ENCODE results near the gene LCAT. TPM values are rescaled to one million over a fixed set of nuclear protein-coding genes. Genes with fewer than 3 reads are reported as not detected.

LCAT gene
- total and polyA plus RNA-seq, 4 donors, result 45.7 to 201 (median 113) TPM

DNA sequence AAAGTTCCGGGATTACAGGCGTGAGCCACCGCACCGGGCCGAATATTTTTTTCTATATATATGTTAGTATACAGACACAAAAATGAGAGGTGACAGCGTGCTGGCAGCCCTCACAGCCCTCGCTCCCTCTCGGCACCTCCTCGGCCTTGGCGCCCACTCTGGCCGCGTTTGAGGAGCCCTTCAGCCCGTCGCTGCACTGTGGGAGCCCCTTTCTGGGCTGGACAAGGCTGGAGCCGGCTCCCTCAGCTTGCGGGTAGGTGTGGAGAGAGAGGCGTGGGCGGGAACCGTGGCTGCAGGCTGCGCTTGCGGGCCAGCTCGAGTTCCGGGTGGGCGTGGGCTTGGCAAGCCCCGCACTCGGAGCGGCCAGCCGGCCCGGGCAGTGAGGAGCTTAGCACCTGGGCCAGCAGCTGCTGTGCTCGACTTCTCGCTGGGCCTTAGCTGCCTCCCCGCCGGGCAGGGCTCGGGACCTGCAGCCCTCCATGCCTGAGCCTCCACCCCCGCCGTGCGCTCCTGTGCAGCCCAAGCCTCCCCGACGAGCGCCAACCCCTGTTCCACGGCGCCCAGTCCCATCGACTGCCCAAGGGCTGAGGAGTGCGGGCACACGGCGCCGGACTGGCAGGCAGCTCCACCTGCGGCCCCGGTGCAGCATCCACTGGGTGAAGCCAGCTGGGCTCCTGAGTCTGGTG is 38.2 kb upstream of the LCAT start:
- Histone ChIP-seq H3K4me1 (ENCODE audit: control insufficient read depth in 4 of 4, insufficient read depth in 4 of 4, low read length in 3 of 4) (no peaks in the 10 kb centered on the region), H3K9ac (ENCODE audit: low read depth in 1 of 2, low read length in 2 of 2) (no peak overlapping the region), H3K4me3 (ENCODE audit: low read depth in 1 of 3, low read length in 3 of 3) (no peak overlapping the region), H3K27me3 (ENCODE audit: control insufficient read depth in 4 of 4, insufficient read depth in 4 of 4, low read length in 3 of 4) (no peaks in the 10 kb centered on the region), H3K9me3 (ENCODE audit: control insufficient read depth in 4 of 4, low read length in 3 of 4) (no peaks in the 10 kb centered on the region), H3K27ac (ENCODE audit: low read depth in 1 of 2, low read length in 2 of 2) (no peak overlapping the region), H3K36me3 (ENCODE audit: control insufficient read depth in 4 of 4, insufficient read depth in 3 of 4, low read depth in 1 of 4, low read length in 3 of 4) (no peaks in the 10 kb centered on the region)
- TF ChIP-seq, protein P1, sequence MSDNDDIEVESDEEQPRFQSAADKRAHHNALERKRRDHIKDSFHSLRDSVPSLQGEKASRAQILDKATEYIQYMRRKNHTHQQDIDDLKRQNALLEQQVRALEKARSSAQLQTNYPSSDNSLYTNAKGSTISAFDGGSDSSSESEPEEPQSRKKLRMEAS (IDR thresholded peaks at IDR 0.05), result no peak
- TF ChIP-seq YY1 (IDR thresholded peaks at IDR 0.05) (no peak), NR2F2 (IDR thresholded peaks at IDR 0.05) (no peak), FOXA1 (IDR thresholded peaks at IDR 0.05) (no peak), HNF4A (conservative IDR thresholded peaks at IDR 0.05) (no peak), HNF4G (IDR thresholded peaks at IDR 0.05) (no peak), SP1 (IDR thresholded peaks at IDR 0.05) (no peak), EGR1 (IDR thresholded peaks at IDR 0.05; ENCODE audit: low read depth in 2 of 2) (no peak), GABPA (IDR thresholded peaks at IDR 0.05 in 1 of 2, conservative IDR thresholded peaks at IDR 0.05 in 1 of 2) (no peak), TAF1 (conservative IDR thresholded peaks at IDR 0.05) (no peak), JUND (IDR thresholded peaks at IDR 0.05) (no peak), RAD21 (IDR thresholded peaks at IDR 0.05) (no peak), FOXA2 (IDR thresholded peaks at IDR 0.05) (no peak), RXRA (IDR thresholded peaks at IDR 0.05) (no peak)
- TF ChIP-seq, protein P2, sequence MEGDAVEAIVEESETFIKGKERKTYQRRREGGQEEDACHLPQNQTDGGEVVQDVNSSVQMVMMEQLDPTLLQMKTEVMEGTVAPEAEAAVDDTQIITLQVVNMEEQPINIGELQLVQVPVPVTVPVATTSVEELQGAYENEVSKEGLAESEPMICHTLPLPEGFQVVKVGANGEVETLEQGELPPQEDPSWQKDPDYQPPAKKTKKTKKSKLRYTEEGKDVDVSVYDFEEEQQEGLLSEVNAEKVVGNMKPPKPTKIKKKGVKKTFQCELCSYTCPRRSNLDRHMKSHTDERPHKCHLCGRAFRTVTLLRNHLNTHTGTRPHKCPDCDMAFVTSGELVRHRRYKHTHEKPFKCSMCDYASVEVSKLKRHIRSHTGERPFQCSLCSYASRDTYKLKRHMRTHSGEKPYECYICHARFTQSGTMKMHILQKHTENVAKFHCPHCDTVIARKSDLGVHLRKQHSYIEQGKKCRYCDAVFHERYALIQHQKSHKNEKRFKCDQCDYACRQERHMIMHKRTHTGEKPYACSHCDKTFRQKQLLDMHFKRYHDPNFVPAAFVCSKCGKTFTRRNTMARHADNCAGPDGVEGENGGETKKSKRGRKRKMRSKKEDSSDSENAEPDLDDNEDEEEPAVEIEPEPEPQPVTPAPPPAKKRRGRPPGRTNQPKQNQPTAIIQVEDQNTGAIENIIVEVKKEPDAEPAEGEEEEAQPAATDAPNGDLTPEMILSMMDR (IDR thresholded peaks at IDR 0.05; ENCODE audit: low read depth, low read length, missing input control), result no peak
- TF ChIP-seq, protein P3, sequence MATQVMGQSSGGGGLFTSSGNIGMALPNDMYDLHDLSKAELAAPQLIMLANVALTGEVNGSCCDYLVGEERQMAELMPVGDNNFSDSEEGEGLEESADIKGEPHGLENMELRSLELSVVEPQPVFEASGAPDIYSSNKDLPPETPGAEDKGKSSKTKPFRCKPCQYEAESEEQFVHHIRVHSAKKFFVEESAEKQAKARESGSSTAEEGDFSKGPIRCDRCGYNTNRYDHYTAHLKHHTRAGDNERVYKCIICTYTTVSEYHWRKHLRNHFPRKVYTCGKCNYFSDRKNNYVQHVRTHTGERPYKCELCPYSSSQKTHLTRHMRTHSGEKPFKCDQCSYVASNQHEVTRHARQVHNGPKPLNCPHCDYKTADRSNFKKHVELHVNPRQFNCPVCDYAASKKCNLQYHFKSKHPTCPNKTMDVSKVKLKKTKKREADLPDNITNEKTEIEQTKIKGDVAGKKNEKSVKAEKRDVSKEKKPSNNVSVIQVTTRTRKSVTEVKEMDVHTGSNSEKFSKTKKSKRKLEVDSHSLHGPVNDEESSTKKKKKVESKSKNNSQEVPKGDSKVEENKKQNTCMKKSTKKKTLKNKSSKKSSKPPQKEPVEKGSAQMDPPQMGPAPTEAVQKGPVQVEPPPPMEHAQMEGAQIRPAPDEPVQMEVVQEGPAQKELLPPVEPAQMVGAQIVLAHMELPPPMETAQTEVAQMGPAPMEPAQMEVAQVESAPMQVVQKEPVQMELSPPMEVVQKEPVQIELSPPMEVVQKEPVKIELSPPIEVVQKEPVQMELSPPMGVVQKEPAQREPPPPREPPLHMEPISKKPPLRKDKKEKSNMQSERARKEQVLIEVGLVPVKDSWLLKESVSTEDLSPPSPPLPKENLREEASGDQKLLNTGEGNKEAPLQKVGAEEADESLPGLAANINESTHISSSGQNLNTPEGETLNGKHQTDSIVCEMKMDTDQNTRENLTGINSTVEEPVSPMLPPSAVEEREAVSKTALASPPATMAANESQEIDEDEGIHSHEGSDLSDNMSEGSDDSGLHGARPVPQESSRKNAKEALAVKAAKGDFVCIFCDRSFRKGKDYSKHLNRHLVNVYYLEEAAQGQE (IDR thresholded peaks at IDR 0.05), result no peak
- TF ChIP-seq, protein P4, sequence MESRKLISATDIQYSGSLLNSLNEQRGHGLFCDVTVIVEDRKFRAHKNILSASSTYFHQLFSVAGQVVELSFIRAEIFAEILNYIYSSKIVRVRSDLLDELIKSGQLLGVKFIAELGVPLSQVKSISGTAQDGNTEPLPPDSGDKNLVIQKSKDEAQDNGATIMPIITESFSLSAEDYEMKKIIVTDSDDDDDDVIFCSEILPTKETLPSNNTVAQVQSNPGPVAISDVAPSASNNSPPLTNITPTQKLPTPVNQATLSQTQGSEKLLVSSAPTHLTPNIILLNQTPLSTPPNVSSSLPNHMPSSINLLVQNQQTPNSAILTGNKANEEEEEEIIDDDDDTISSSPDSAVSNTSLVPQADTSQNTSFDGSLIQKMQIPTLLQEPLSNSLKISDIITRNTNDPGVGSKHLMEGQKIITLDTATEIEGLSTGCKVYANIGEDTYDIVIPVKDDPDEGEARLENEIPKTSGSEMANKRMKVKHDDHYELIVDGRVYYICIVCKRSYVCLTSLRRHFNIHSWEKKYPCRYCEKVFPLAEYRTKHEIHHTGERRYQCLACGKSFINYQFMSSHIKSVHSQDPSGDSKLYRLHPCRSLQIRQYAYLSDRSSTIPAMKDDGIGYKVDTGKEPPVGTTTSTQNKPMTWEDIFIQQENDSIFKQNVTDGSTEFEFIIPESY (IDR thresholded peaks at IDR 0.05), result no peak
- TF ChIP-seq, protein P5, sequence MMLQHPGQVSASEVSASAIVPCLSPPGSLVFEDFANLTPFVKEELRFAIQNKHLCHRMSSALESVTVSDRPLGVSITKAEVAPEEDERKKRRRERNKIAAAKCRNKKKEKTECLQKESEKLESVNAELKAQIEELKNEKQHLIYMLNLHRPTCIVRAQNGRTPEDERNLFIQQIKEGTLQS (IDR thresholded peaks at IDR 0.05), result no peak
- WGBS, result 96% methylated on average over 49 of the region's 49 CpGs
- DNase-seq (ENCODE audit: low spot score), result no peak

All from liver (tissue), 9 donors.